Suppressor macrophage treated with lipopolysaccharide for 4 hours (primary cell): ENCODE results near the gene ITGA3.

ENCODE experiments used
- DNase-seq: peaks from one replicate; pipeline ENCODE4 v3.0.0-alpha.2; 2020

The ITGA3 gene

GRCh38 chr17:50133028-50133768 lies 77.3 kb downstream of the ITGA3 start:
- no peak for DNase-seq

GRCh38 chr17:50133769-50134099 lies 77.8 kb downstream of the ITGA3 start:
- no peak for DNase-seq

- DNase-seq: no peak
These were observed 78.5 kb downstream of the ITGA3 start for GRCh38 chr17:50134206-50135110.

GRCh38 chr17:50135316-50136095 lies 79.6 kb downstream of the ITGA3 start:
- DNase-seq: no peak

GRCh38 chr17:50136096-50136687 lies 80.3 kb downstream of the ITGA3 start:
- no peak for DNase-seq

GRCh38 chr17:50137042-50137441 lies 81.1 kb downstream of the ITGA3 start:
- no peak for DNase-seq

- no peak for DNase-seq
These were observed 83.4 kb downstream of the ITGA3 start for GRCh38 chr17:50139185-50139783.
